AG04450 (cell line): Measurements from ENCODE around the gene CSNK1G1. TPM values are rescaled to one million over a fixed set of nuclear protein-coding genes. Genes with fewer than 3 reads are reported as not detected.
"Not testable (repeated sequence)": the region's sequence is repeated elsewhere in the genome, so short reads cannot be mapped to it uniquely, and the experiment has no call there.

Experiments
- CTCF ChIA-PET: fragments of 300-600, 350-600 bp; formaldehyde crosslinking; extraction: SDS; loops from one replicate; lab custom pipeline; 2022; ENCODE audit warnings: antibody characterized with exemption, inconsistent platforms; lab: Charles Lee
- POLR2A ChIA-PET: fragments of 350-600 bp; formaldehyde crosslinking; extraction: SDS; loops from one replicate; lab custom pipeline; 2021; ENCODE audit warnings: antibody characterized with exemption, inconsistent platforms; lab: Yijun Ruan, JAX
- DNase-seq: peaks from one replicate; pipeline ENCODE4 v3.0.0-alpha.2; 2011; ENCODE audit warnings: low read depth, low spot score
- H3K27ac ChIP-seq: one replicate; pipeline ENCODE4 v1.5.1; 2012; ENCODE audit warnings: low read depth, low read length, control low read depth
- H3K27me3 ChIP-seq: one replicate; pipeline ENCODE4 v1.6.0; 2012; ENCODE audit warnings: low read length; ENCODE audit not compliant: control insufficient read depth, insufficient read depth
- H3K4me3 ChIP-seq: 2 replicates; pipeline ENCODE4 v1.5.1; 2011; ENCODE audit warnings: mild to moderate bottlenecking, low read depth, low read length, control low read depth
- H3K9me3 ChIP-seq: 2 replicates; pipeline ENCODE4 v1.5.1; 2012; ENCODE audit warnings: low read length; ENCODE audit not compliant: control insufficient read depth, insufficient read depth
- CTCF ChIP-seq: IDR thresholded peaks from 2 replicates; pipeline ENCODE4 v1.5.1; 2011; ENCODE audit warnings: low read depth, low read length, control low read depth, inconsistent platforms
- polyA plus RNA-seq: library from polyadenylated mRNA; depleted of rRNA; stranded (reverse); fragments of >200 nt; gene quantifications from 2 replicates; pipeline ENCODE4 v1.2.3, GENCODE V29; 2011

Gene CSNK1G1
- polyA plus RNA-seq, 1 experiment = 24.3 TPM

GRCh38 chr15:64125978-64126377 is 230.0 kb downstream of the CSNK1G1 start:
- DNase-seq = no peak
- ChIA-PET CTCF (interaction anchor here (0.7 kb wide), 1 partner anchor 515 kb away, joined by 6 read pairs; no protein-coding TSS in a partner anchor), POLR2A (no interaction called here)
- Histone ChIP-seq H3K27ac (no peak overlapping the region), H3K27me3 (no peaks in the 10 kb centered on the region), H3K9me3 (no peaks in the 10 kb centered on the region), H3K4me3 (no peak overlapping the region)
- no peak for TF ChIP-seq CTCF

- no peak for DNase-seq
- no peaks in the 10 kb centered on the region for H3K9me3 ChIP-seq
- H3K4me3 ChIP-seq = no peak overlapping the region
- H3K27ac ChIP-seq = no peak overlapping the region
- ChIA-PET POLR2A (no interaction called here), CTCF (interaction anchor here (1.2 to 1.6 kb wide), 2 partner anchors 8 to 31 kb away, joined by 3 to 6 read pairs; no protein-coding TSS in a partner anchor)
- no peak for TF ChIP-seq CTCF
- no peaks in the 10 kb centered on the region for H3K27me3 ChIP-seq
These were observed 233.0 kb downstream of the CSNK1G1 start for GRCh38 chr15:64122936-64123351.

GRCh38 chr15:64122444-64122843 is 233.5 kb downstream of the CSNK1G1 start:
- H3K27me3 ChIP-seq = no peaks in the 10 kb centered on the region
- H3K9me3 ChIP-seq = no peaks in the 10 kb centered on the region
- DNase-seq = no peak
- no peak overlapping the region for H3K27ac ChIP-seq
- TF ChIP-seq CTCF = no peak
- ChIA-PET POLR2A (no interaction called here), CTCF (interaction anchor here (1.2 to 1.6 kb wide), 2 partner anchors 9 to 31 kb away, joined by 3 to 6 read pairs; no protein-coding TSS in a partner anchor)
- H3K4me3 ChIP-seq = no peak overlapping the region

- no peaks in the 10 kb centered on the region for H3K9me3 ChIP-seq
- no peak overlapping the region for H3K4me3 ChIP-seq
- no peak overlapping the region for H3K27ac ChIP-seq
- ChIA-PET CTCF (interaction anchor here (1.2 to 1.6 kb wide), 2 partner anchors 10 to 32 kb away, joined by 3 to 6 read pairs; no protein-coding TSS in a partner anchor), POLR2A (interaction anchor here (0.7 kb wide), 1 partner anchor 11 kb away, joined by 4 read pairs; no protein-coding TSS in a partner anchor)
- no peak for DNase-seq
- no peaks in the 10 kb centered on the region for H3K27me3 ChIP-seq
- TF ChIP-seq CTCF = no peak
These were observed 234.4 kb downstream of the CSNK1G1 start for GRCh38 chr15:64121614-64122013.

- H3K9me3 ChIP-seq, H3K27ac ChIP-seq, H3K27me3 ChIP-seq, DNase-seq, H3K4me3 ChIP-seq, POLR2A ChIA-PET: not testable (repeated sequence)
- CTCF ChIA-PET = interaction anchor here (0.9 kb wide), 1 partner anchor 18 kb away, joined by 3 read pairs; no protein-coding TSS in a partner anchor
These were observed 235.7 kb downstream of the CSNK1G1 start for GRCh38 chr15:64120322-64120721.
